GM04503 (cell line): ENCODE data around the gene PLXNB3.
"Not testable (repeated sequence)": the region's sequence is repeated elsewhere in the genome, so short reads cannot be mapped to it uniquely, and the experiment has no call there.

Experiments used
- DNase-seq: peaks from one replicate; pipeline ENCODE4 v3.0.0-alpha.2; 2012; ENCODE audit warnings: low read depth

The PLXNB3 gene

GRCh38 chrX:153816831-153817690 is 53.0 kb downstream of the PLXNB3 start:
- DNase-seq = no peak

GRCh38 chrX:153818064-153818463 is 54.0 kb downstream of the PLXNB3 start:
- DNase-seq = not testable (repeated sequence)

GRCh38 chrX:153818571-153819383 is 54.7 kb downstream of the PLXNB3 start:
- DNase-seq = no peak

GRCh38 chrX:153819384-153820040 is 55.5 kb downstream of the PLXNB3 start:
- no peak for DNase-seq

GRCh38 chrX:153820601-153821000 is 56.6 kb downstream of the PLXNB3 start:
- no peak for DNase-seq

GRCh38 chrX:153821066-153821465 is 57.0 kb downstream of the PLXNB3 start:
- DNase-seq = no peak

GRCh38 chrX:153824348-153824747 is 60.3 kb downstream of the PLXNB3 start:
- DNase-seq = no peak

GRCh38 chrX:153825042-153825441 is 61.0 kb downstream of the PLXNB3 start:
- no peak for DNase-seq
